ENCODE measurements around the gene CCDC40.

DNA sequence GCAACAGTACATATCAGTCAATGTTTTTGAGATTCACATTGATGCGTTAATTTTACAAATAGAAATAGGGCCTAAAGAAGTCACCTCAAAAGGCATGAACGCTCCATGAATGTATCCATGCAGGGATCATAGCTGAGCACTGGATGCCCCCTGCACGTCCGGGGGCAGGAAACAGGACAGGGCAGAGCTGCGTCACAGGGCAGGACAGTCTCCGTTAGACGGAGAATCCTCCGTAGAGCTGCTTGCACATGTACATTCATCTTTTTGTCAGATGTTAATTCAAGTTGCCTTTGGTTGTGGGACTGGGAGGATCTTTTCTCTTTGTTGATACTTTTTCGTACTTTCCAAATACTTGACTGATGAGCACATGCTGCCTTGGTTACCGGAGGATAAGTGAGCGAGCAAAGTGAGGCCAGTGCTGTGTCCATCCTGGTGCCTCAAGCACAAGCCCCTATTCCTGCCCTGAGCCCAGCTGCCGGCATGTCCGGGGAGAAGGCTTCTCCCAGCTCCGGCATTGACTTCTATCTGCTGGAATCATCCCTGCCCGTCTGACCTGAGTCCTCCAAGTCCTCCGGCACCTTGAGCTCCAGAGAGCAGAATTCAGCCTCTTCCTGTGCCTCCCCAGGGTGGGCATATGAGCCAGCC lies 80.0 kb downstream of the CCDC40 start:
- TF ChIP-seq CTCF (conservative IDR thresholded peaks at IDR 0.05; ENCODE audit: low read depth, low read length) = no peak
- no peak for TF ChIP-seq EZH2phosphoT487 (IDR thresholded peaks at IDR 0.05; ENCODE audit: borderline replicate concordance, low read length)
